GM19372 (cell line): ENCODE measurements around the gene KAT8.

Experiments used
- ATAC-seq: cut with Tn5 transposase; IDR thresholded peaks from one replicate; pipeline ENCODE4 v1.9.1; 2021; ENCODE audit warnings: mild to moderate bottlenecking, low read depth, moderate library complexity; ENCODE audit not compliant: unreplicated experiment

KAT8 gene

GRCh38 chr16:31117384-31118222, at the start of gene KAT8:
Gene KAT8, plus strand, starts transcription at chr16:31117664. Its CDS starts 18 bp downstream, at chr16:31117682.
- peak; percentile 91 for ATAC-seq

- ATAC-seq: no peak
Observed at GRCh38 chr16:31071861-31072260, 45.6 kb upstream of the KAT8 start.

GRCh38 chr16:31072540-31073141, 44.8 kb upstream of the KAT8 start:
- no peak for ATAC-seq

GRCh38 chr16:31073142-31073969, 44.1 kb upstream of the KAT8 start:
- ATAC-seq: peak; percentile 47

- ATAC-seq: peak; percentile 69
Observed at GRCh38 chr16:31073970-31074813, 43.3 kb upstream of the KAT8 start, which contains the start of the genes ZNF646 and ZNF668. Gene ZNF646, plus strand, starts transcription at chr16:31074422. Its CDS starts 1,903 bp downstream, at chr16:31076325. Gene ZNF668, minus strand, starts transcription at chr16:31074240. Its CDS starts 9,781 bp downstream, at chr16:31064459.

GRCh38 chr16:31074814-31075183, 42.7 kb upstream of the KAT8 start:
- ATAC-seq: no peak

GRCh38 chr16:31076319-31076718, 41.1 kb upstream of the KAT8 start:
- ATAC-seq: no peak

- ATAC-seq: no peak
Observed at GRCh38 chr16:31077024-31077423, 40.4 kb upstream of the KAT8 start.

- no peak for ATAC-seq
Observed at GRCh38 chr16:31077592-31078396, 39.7 kb upstream of the KAT8 start.

GRCh38 chr16:31078597-31079341, 38.7 kb upstream of the KAT8 start:
- no peak for ATAC-seq

- ATAC-seq: no peak
Observed at GRCh38 chr16:31079342-31079944, 38.0 kb upstream of the KAT8 start.

- ATAC-seq: no peak
Observed at GRCh38 chr16:31080035-31080629, 37.3 kb upstream of the KAT8 start.

GRCh38 chr16:31080756-31081419, 36.6 kb upstream of the KAT8 start:
- no peak for ATAC-seq

- no peak for ATAC-seq
Observed at GRCh38 chr16:31081428-31082351, 35.8 kb upstream of the KAT8 start.

GRCh38 chr16:31082368-31083045, 35.0 kb upstream of the KAT8 start:
- ATAC-seq: no peak

GRCh38 chr16:31083081-31083480, 34.4 kb upstream of the KAT8 start:
- ATAC-seq: no peak
